Kasumi-1 (cell line): ENCODE results near the gene ERI3.

ENCODE experiments used
- DNase-seq, 2 experiments: peaks; one replicate each; lab custom pipeline; 2025; lab: John Stamatoyannopoulos, UW

ERI3 gene

GRCh38 chr1:44316231-44316759 is 38.8 kb downstream of the ERI3 start:
- DNase-seq, result peak in 1 of 2 experiments; percentile 26

- DNase-seq, result no peak
These were observed 39.5 kb downstream of the ERI3 start for GRCh38 chr1:44315521-44315920.

- DNase-seq, result no peak
These were observed 40.6 kb downstream of the ERI3 start for GRCh38 chr1:44314452-44314851.

- no peak for DNase-seq
These were observed 41.7 kb downstream of the ERI3 start for GRCh38 chr1:44313265-44313918.

- DNase-seq, result no peak
These were observed 42.5 kb downstream of the ERI3 start for GRCh38 chr1:44312399-44313196.

GRCh38 chr1:44310006-44310405 is 45.1 kb downstream of the ERI3 start:
- peak; percentile 6 to 58 for DNase-seq

- peak in 1 of 2 experiments; percentile 4 for DNase-seq
These were observed 49.1 kb downstream of the ERI3 start for GRCh38 chr1:44305962-44306422.

GRCh38 chr1:44303532-44303931 is 51.5 kb downstream of the ERI3 start:
- no peak for DNase-seq

- no peak for DNase-seq
These were observed 52.5 kb downstream of the ERI3 start for GRCh38 chr1:44302541-44302940.

GRCh38 chr1:44301442-44301841 is 53.6 kb downstream of the ERI3 start:
- no peak for DNase-seq

GRCh38 chr1:44300852-44301251 is 54.2 kb downstream of the ERI3 start:
- no peak for DNase-seq

GRCh38 chr1:44297695-44298400 is 57.2 kb downstream of the ERI3 start:
- DNase-seq, result no peak

- DNase-seq, result no peak
These were observed 58.3 kb downstream of the ERI3 start for GRCh38 chr1:44296806-44297205.

GRCh38 chr1:44296086-44296485 is 59.0 kb downstream of the ERI3 start:
- DNase-seq, result no peak

GRCh38 chr1:44294588-44295007 is 60.5 kb downstream of the ERI3 start:
- DNase-seq, result peak; percentile 6 to 21

- DNase-seq, result no peak
These were observed 61.2 kb downstream of the ERI3 start for GRCh38 chr1:44293761-44294315.

GRCh38 chr1:44292651-44293050 is 62.4 kb downstream of the ERI3 start:
- no peak for DNase-seq

- no peak for DNase-seq
These were observed 64.6 kb downstream of the ERI3 start for GRCh38 chr1:44290250-44291094.

- no peak for DNase-seq
These were observed 65.5 kb downstream of the ERI3 start for GRCh38 chr1:44289530-44289929.

GRCh38 chr1:44288883-44289282 is 66.2 kb downstream of the ERI3 start:
- DNase-seq, result no peak

GRCh38 chr1:44284184-44284583 is 70.9 kb downstream of the ERI3 start:
- no peak for DNase-seq
